H1 (cell line): ENCODE results near the gene ZPBP2. TPM values are rescaled to one million over a fixed set of nuclear protein-coding genes. Genes with fewer than 3 reads are reported as not detected.

Experiments
- CTCF ChIA-PET: fragments of 300-600 bp; sonication (Branson Sonifier 250); formaldehyde crosslinking; loops from one replicate; lab custom pipeline; 2021; ENCODE audit not compliant: partially characterized antibody; lab: Charles Lee
- POLR2A ChIA-PET: fragments of 300-600 bp; sonication (Branson Sonifier 250); formaldehyde crosslinking; loops from one replicate; lab custom pipeline; 2021; ENCODE audit warnings: inconsistent platforms; ENCODE audit not compliant: partially characterized antibody; lab: Charles Lee
- DNase-seq, 2 experiments: peaks; one replicate each; pipeline versions ENCODE4 v3.0.0 to v3.0.0-alpha.2; 2010 to 2022; ENCODE audit warnings: low spot score in 2 of 2, low read depth in 1 of 2, mixed read lengths in 1 of 2
- FAIRE-seq: peaks from 2 replicates; lab custom pipeline; 2011; peaks lifted over from hg19 to GRCh38; lab: Jason Lieb, UNC
- H2AFZ ChIP-seq: 2 replicates; pipeline ENCODE4 v1.8.1; 2012; ENCODE audit warnings: low read length, inconsistent platforms
- H2AK5ac ChIP-seq: 2 replicates; pipeline ENCODE4 v1.6.1; 2013; ENCODE audit warnings: low read depth, low read length
- H2BK120ac ChIP-seq: replicated peaks from 2 replicates; pipeline ENCODE3; 2013; ENCODE audit warnings: low read depth, low read length, inconsistent platforms
- H2BK12ac ChIP-seq: 2 replicates; pipeline ENCODE4 v1.6.1; 2013; ENCODE audit warnings: low read depth, low read length
- H2BK15ac ChIP-seq: 2 replicates; pipeline ENCODE4 v1.6.1; 2013; ENCODE audit warnings: low read length
- H2BK20ac ChIP-seq: 2 replicates; pipeline ENCODE4 v1.6.1; 2013; ENCODE audit warnings: low read length
- H2BK5ac ChIP-seq: 2 replicates; pipeline ENCODE4 v1.6.1; 2013; ENCODE audit warnings: low read depth, low read length
- H3K14ac ChIP-seq: 2 replicates; pipeline ENCODE4 v1.6.1; 2013; ENCODE audit warnings: inconsistent platforms; ENCODE audit not compliant: insufficient read length
- H3K18ac ChIP-seq: 2 replicates; pipeline ENCODE4 v1.6.1; 2013; ENCODE audit warnings: low read length; ENCODE audit errors: extremely low read depth
- H3K23ac ChIP-seq: 2 replicates; pipeline ENCODE4 v1.6.1; 2013; ENCODE audit warnings: inconsistent platforms; ENCODE audit not compliant: insufficient read length
- H3K23me2 ChIP-seq: 2 replicates; pipeline ENCODE4 v1.6.1; 2013; ENCODE audit warnings: low read depth, low read length
- H3K27ac ChIP-seq: 2 replicates; pipeline ENCODE4 v1.6.1; 2011; ENCODE audit warnings: low read depth, low read length, inconsistent platforms
- H3K27me3 ChIP-seq, 4 experiments: replicated peaks in 1 of 4; 1 replicate in 1 of 4; 2 replicates in 3 of 4; pipeline versions ENCODE4 v1.6.1 to v1.8.1; 2011 to 2013; ENCODE audit warnings: low read length in 3 of 4, mild to moderate bottlenecking in 3 of 4, inconsistent platforms in 2 of 4, mixed read lengths in 2 of 4, moderate library complexity in 1 of 4; ENCODE audit not compliant: control insufficient read depth in 3 of 4, insufficient read depth in 3 of 4; ENCODE audit errors: extremely low read depth in 1 of 4
- H3K36me3 ChIP-seq, 4 experiments: 2 replicates each; pipeline versions ENCODE4 v1.6.1 to v1.8.1; 2011 to 2013; ENCODE audit warnings: mild to moderate bottlenecking in 4 of 4, low read length in 3 of 4, moderate library complexity in 2 of 4, control low read depth in 1 of 4, inconsistent platforms in 1 of 4; ENCODE audit not compliant: insufficient read depth in 4 of 4, control insufficient read depth in 2 of 4
- H3K4ac ChIP-seq: replicated peaks from 2 replicates; pipeline ENCODE3; 2013; ENCODE audit warnings: low read length, low read depth, mixed read lengths, inconsistent platforms; ENCODE audit not compliant: insufficient read length
- H3K4me1 ChIP-seq, 4 experiments: replicated peaks in 1 of 4; 1 replicate in 1 of 4; 2 replicates in 3 of 4; pipeline versions ENCODE4 v1.6.1 to v1.8.1; 2011 to 2013; ENCODE audit warnings: low read length in 3 of 4, inconsistent platforms in 2 of 4, mixed read lengths in 1 of 4; ENCODE audit not compliant: insufficient read depth in 4 of 4, control insufficient read depth in 3 of 4
- H3K4me2 ChIP-seq, 2 experiments: 2 replicates each; pipeline versions ENCODE4 v1.6.1 to v1.8.1; 2011 to 2013; ENCODE audit warnings: low read depth in 2 of 2, low read length in 2 of 2, control low read depth in 1 of 2, inconsistent platforms in 1 of 2, mild to moderate bottlenecking in 1 of 2; ENCODE audit not compliant: insufficient read depth in 1 of 2
- H3K4me3 ChIP-seq, 4 experiments: fragments of 200-600, 300-600 bp in 1 of 4; sonication (generic), shearing (Covaris generic), sonication (Bioruptor Twin) in 1 of 4; 2 replicates each; pipeline versions ENCODE4 v1.5.1 to v1.8.1; 2011 to 2016; ENCODE audit warnings: low read length in 4 of 4, low read depth in 3 of 4, control low read depth in 2 of 4, inconsistent platforms in 2 of 4, mild to moderate bottlenecking in 2 of 4, mixed read lengths in 1 of 4, moderate library complexity in 1 of 4; ENCODE audit not compliant: insufficient read depth in 2 of 4; ENCODE audit errors: extremely low read depth in 1 of 4
- H3K56ac ChIP-seq: replicated peaks from 2 replicates; pipeline ENCODE3; 2013; ENCODE audit warnings: low read depth, mild to moderate bottlenecking, mixed read lengths, low read length, inconsistent platforms; ENCODE audit not compliant: insufficient read length
- H3K79me1 ChIP-seq: 2 replicates; pipeline ENCODE4 v1.6.1; 2013; ENCODE audit warnings: low read depth, low read length, control low read depth
- H3K79me2 ChIP-seq, 2 experiments: 2 replicates each; pipeline versions ENCODE4 v1.6.1 to v1.8.1; 2012 to 2013; ENCODE audit warnings: low read length in 2 of 2, mild to moderate bottlenecking in 2 of 2, inconsistent platforms in 1 of 2; ENCODE audit not compliant: insufficient read depth in 2 of 2, control insufficient read depth in 1 of 2
- H3K9ac ChIP-seq, 4 experiments: replicated peaks in 1 of 4; 1 replicate in 1 of 4; 2 replicates in 3 of 4; pipeline versions ENCODE4 v1.6.1 to v1.8.1; 2011 to 2013; ENCODE audit warnings: low read depth in 3 of 4, low read length in 3 of 4, control low read depth in 2 of 4, mild to moderate bottlenecking in 2 of 4, moderate library complexity in 2 of 4, inconsistent platforms in 1 of 4; ENCODE audit errors: extremely low read depth in 1 of 4
- H3K9me3 ChIP-seq, 2 experiments: 2 replicates each; pipeline versions ENCODE4 v1.6.1 to v1.8.1; 2012 to 2013; ENCODE audit warnings: mild to moderate bottlenecking in 2 of 2, moderate library complexity in 2 of 2, control low read depth in 1 of 2, inconsistent platforms in 1 of 2, low read depth in 1 of 2, low read length in 1 of 2, mixed read lengths in 1 of 2; ENCODE audit not compliant: insufficient read depth in 2 of 2
- H4K20me1 ChIP-seq, 2 experiments: replicated peaks in 1 of 2; 2 replicates each; pipeline versions ENCODE3 to v1.8.1; 2011 to 2013; ENCODE audit warnings: inconsistent platforms in 2 of 2, low read length in 2 of 2, mild to moderate bottlenecking in 1 of 2; ENCODE audit not compliant: insufficient read depth in 2 of 2, control insufficient read depth in 1 of 2
- H4K5ac ChIP-seq: 2 replicates; pipeline ENCODE4 v1.6.1; 2013; ENCODE audit warnings: low read length, low read depth, mixed read lengths, inconsistent platforms; ENCODE audit not compliant: insufficient read length
- H4K8ac ChIP-seq: 2 replicates; pipeline ENCODE4 v1.8.0; 2013; ENCODE audit warnings: mild to moderate bottlenecking, moderate library complexity, low read length, inconsistent platforms; ENCODE audit not compliant: insufficient read depth; ENCODE audit errors: extremely low read depth
- H4K91ac ChIP-seq: replicated peaks from 2 replicates; pipeline ENCODE3; 2013; ENCODE audit warnings: low read length, mixed read lengths, inconsistent platforms; ENCODE audit not compliant: insufficient read length
- ASH2L ChIP-seq: fragments of 200-600, 300-600 bp; sonication (generic); IDR thresholded peaks from one replicate; pipeline ENCODE4 v1.7.1; 2017; ENCODE audit warnings: low read length
- EP300 ChIP-seq, 2 experiments: IDR thresholded peaks; 1 replicate in 1 of 2; 2 replicates in 1 of 2; pipeline ENCODE4 v1.6.1; 2011 to 2012; ENCODE audit warnings: low read depth in 2 of 2, low read length in 2 of 2, mild to moderate bottlenecking in 2 of 2, borderline replicate concordance in 1 of 2, inconsistent platforms in 1 of 2, moderate library complexity in 1 of 2
- GABPA ChIP-seq: IDR thresholded peaks from 2 replicates; pipeline ENCODE4 v1.6.1; 2011; ENCODE audit warnings: mild to moderate bottlenecking, low read length, moderate library complexity, borderline replicate concordance; ENCODE audit not compliant: insufficient read depth
- RXRA ChIP-seq: IDR thresholded peaks from 2 replicates; pipeline ENCODE4 v1.6.1; 2011; ENCODE audit warnings: low read depth, mild to moderate bottlenecking, low read length, moderate library complexity; ENCODE audit not compliant: insufficient read depth
- SIX5 ChIP-seq: IDR thresholded peaks from 2 replicates; pipeline ENCODE4 v1.6.1; 2011; ENCODE audit warnings: mild to moderate bottlenecking, low read depth, low read length
- TAF7 ChIP-seq: optimal IDR thresholded peaks from 2 replicates; pipeline ENCODE3; 2011; ENCODE audit warnings: low read depth, mild to moderate bottlenecking, inconsistent platforms, low read length, moderate library complexity, borderline replicate concordance
- TBP ChIP-seq: IDR thresholded peaks from 2 replicates; pipeline ENCODE4 v1.6.1; 2011; ENCODE audit warnings: low read depth, low read length, improper control_type of control experiment
- WGBS, 2 experiments: shearing (Covaris generic) in 1 of 2; methylation state at CpG; one replicate each; pipeline versions ENCODE4 v1.1.6 to v1.1.7; 2013 to 2015; ENCODE audit warnings: low lambda C conversion rate in 2 of 2, mixed read lengths in 2 of 2, inconsistent platforms in 1 of 2, low coverage in 1 of 2, missing lambda C conversion rate in 1 of 2; ENCODE audit not compliant: insufficient replicate concordance in 2 of 2, insufficient coverage in 1 of 2, insufficient read length in 1 of 2; ENCODE audit errors: extremely low coverage in 1 of 2, missing lambda C conversion rate in 1 of 2; 5-methylcytosine and 5-hydroxymethylcytosine counted together
- polyA plus RNA-seq, 7 experiments: library from polyadenylated mRNA; depleted of rRNA in 3 of 7; stranded (reverse) in 5 of 7; unstranded in 2 of 7; fragments of >200 nt in 5 of 7; fragments of 200-250 nt in 2 of 7; gene quantifications; 1 replicate in 5 of 7; 2 replicates in 1 of 7; 4 replicates in 1 of 7; pipeline versions ENCODE4 v1.2.1 to v1.2.3, GENCODE V29; 2011 to 2013; ENCODE audit warnings: missing spikeins in 2 of 7, mixed read lengths in 2 of 7
- total RNA-seq: library from RNA; stranded (reverse); fragmentation: NEBNext Ultra II Directional; extraction: Animal tissue kit (Norgen Biotek cat#: 25700); gene quantifications from 2 replicates; pipeline ENCODE4 v1.2.1, GENCODE V29; 2021

Gene ZPBP2
- total and polyA plus RNA-seq, 2 of the 8 experiments (the other 6 are each of a cell fraction or from before 2014, with no cell fraction given), result not detected

GRCh38 chr17:39852239-39852638, 15.8 kb upstream of the ZPBP2 start:
- POLR2A ChIA-PET, result no interaction called here
- H4K5ac ChIP-seq, result no peak overlapping the region
- CTCF ChIA-PET, result interaction anchor here (1.3 kb wide), 1 partner anchor 18 kb away, joined by 3 read pairs; no protein-coding TSS in a partner anchor
- no peak overlapping the region for H3K9ac ChIP-seq
- H4K20me1 ChIP-seq, result no peaks in the 10 kb centered on the region
- H2AK5ac ChIP-seq, result no peak overlapping the region
- no peak overlapping the region for H3K18ac ChIP-seq
- H3K27ac ChIP-seq, result no peak overlapping the region
- H3K4ac ChIP-seq, result no peak overlapping the region
- no peak overlapping the region for H4K91ac ChIP-seq
- no peaks in the 10 kb centered on the region for H3K79me1 ChIP-seq
- H3K23ac ChIP-seq, result no peak overlapping the region
- no peaks in the 10 kb centered on the region for H3K36me3 ChIP-seq
- H2BK5ac ChIP-seq, result no peak overlapping the region
- H3K23me2 ChIP-seq, result no peaks in the 10 kb centered on the region
- H3K14ac ChIP-seq, result no peak overlapping the region
- 86 to 100% methylated on average over 1 to 3 of the region's 3 CpGs for WGBS, 2 experiments
- no peak overlapping the region for H4K8ac ChIP-seq
- H3K4me3 ChIP-seq, result no peak overlapping the region
- DNase-seq (no peak), FAIRE-seq (no peak)
- H2BK20ac ChIP-seq, result 0 out of 2 replicates have a peak overlapping the region, but pooled peaks have one; percentile 68
- no peaks in the 10 kb centered on the region for H3K4me1 ChIP-seq
- no peak overlapping the region for H2BK15ac ChIP-seq
- H2AFZ ChIP-seq, result no peak overlapping the region
- no peaks in the 10 kb centered on the region for H3K9me3 ChIP-seq
- no peak overlapping the region for H3K4me2 ChIP-seq
- TF ChIP-seq TAF7 (no peak), GABPA (no peak), SIX5 (no peak), ASH2L (no peak), RXRA (no peak), EP300 (IDR thresholded peaks at IDR 0.05; ENCODE audit: borderline replicate concordance in 1 of 2, low read depth in 2 of 2, low read length in 2 of 2) (no peak), TBP (no peak)
- H3K56ac ChIP-seq, result no peak overlapping the region
- no peak overlapping the region for H2BK120ac ChIP-seq
- peak overlapping the region; percentile 12; the same call in 1 of the 2 replicates for H2BK12ac ChIP-seq
- no peaks in the 10 kb centered on the region for H3K27me3 ChIP-seq
- no peaks in the 10 kb centered on the region for H3K79me2 ChIP-seq
